OCI-LY1 (cell line): ENCODE results near the gene U2SURP.

ENCODE experiments used
- EZH2 ChIP-seq: fragments of 200-600 bp; sonication (generic), shearing (Covaris generic); IDR thresholded peaks from 2 replicates; pipeline ENCODE4 v1.8.0; 2017; ENCODE audit warnings: borderline replicate concordance, mixed run types, mild to moderate bottlenecking, antibody characterized with exemption, low read length, moderate library complexity, mixed read lengths
- TF ChIP-seq, protein P1 (sequence below): fragments of 200-600 bp; sonication (generic), shearing (Covaris generic); IDR thresholded peaks from 2 replicates; pipeline ENCODE4 v1.5.1; 2017; ENCODE audit warnings: mild to moderate bottlenecking, antibody characterized with exemption, low read length, moderate library complexity, mixed read lengths

GRCh38 chr3:143063018-143063417 is 61.6 kb downstream of the U2SURP start:
- TF ChIP-seq, protein P1, sequence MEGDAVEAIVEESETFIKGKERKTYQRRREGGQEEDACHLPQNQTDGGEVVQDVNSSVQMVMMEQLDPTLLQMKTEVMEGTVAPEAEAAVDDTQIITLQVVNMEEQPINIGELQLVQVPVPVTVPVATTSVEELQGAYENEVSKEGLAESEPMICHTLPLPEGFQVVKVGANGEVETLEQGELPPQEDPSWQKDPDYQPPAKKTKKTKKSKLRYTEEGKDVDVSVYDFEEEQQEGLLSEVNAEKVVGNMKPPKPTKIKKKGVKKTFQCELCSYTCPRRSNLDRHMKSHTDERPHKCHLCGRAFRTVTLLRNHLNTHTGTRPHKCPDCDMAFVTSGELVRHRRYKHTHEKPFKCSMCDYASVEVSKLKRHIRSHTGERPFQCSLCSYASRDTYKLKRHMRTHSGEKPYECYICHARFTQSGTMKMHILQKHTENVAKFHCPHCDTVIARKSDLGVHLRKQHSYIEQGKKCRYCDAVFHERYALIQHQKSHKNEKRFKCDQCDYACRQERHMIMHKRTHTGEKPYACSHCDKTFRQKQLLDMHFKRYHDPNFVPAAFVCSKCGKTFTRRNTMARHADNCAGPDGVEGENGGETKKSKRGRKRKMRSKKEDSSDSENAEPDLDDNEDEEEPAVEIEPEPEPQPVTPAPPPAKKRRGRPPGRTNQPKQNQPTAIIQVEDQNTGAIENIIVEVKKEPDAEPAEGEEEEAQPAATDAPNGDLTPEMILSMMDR: no peak
- TF ChIP-seq EZH2: no peak
